UCSD-AML1 (cell line): ENCODE results near the gene BFSP1.

Source experiments
- DNase-seq: peaks from one replicate; lab custom pipeline; 2025; ENCODE audit not compliant: unreplicated experiment; lab: John Stamatoyannopoulos, UW

BFSP1 gene

GRCh38 chr20:17469246-17470030, 61.7 kb downstream of the BFSP1 start:
- no peak for DNase-seq

- DNase-seq: no peak
Observed at GRCh38 chr20:17468073-17468840, 62.9 kb downstream of the BFSP1 start.

GRCh38 chr20:17467120-17467655, 64.0 kb downstream of the BFSP1 start:
- no peak for DNase-seq

- no peak for DNase-seq
Observed at GRCh38 chr20:17466641-17467040, 64.5 kb downstream of the BFSP1 start.

GRCh38 chr20:17465236-17465635, 65.9 kb downstream of the BFSP1 start:
- no peak for DNase-seq

GRCh38 chr20:17463711-17464110, 67.5 kb downstream of the BFSP1 start:
- DNase-seq: no peak

GRCh38 chr20:17461941-17462340, 69.2 kb downstream of the BFSP1 start:
- DNase-seq: no peak

- DNase-seq: no peak
Observed at GRCh38 chr20:17460119-17460518, 71.1 kb downstream of the BFSP1 start.

GRCh38 chr20:17457588-17458190, 73.5 kb downstream of the BFSP1 start:
- no peak for DNase-seq

GRCh38 chr20:17457079-17457478, 74.1 kb downstream of the BFSP1 start:
- DNase-seq: no peak

GRCh38 chr20:17456279-17456678, 74.9 kb downstream of the BFSP1 start:
- no peak for DNase-seq

GRCh38 chr20:17453592-17453991, 77.6 kb downstream of the BFSP1 start:
- DNase-seq: no peak

- DNase-seq: no peak
Observed at GRCh38 chr20:17452441-17452840, 78.7 kb downstream of the BFSP1 start.

GRCh38 chr20:17449031-17449430, 82.1 kb downstream of the BFSP1 start:
- no peak for DNase-seq

GRCh38 chr20:17448071-17448470, 83.1 kb downstream of the BFSP1 start:
- no peak for DNase-seq

GRCh38 chr20:17446171-17446570, 85.0 kb downstream of the BFSP1 start:
- no peak for DNase-seq

- DNase-seq: no peak
Observed at GRCh38 chr20:17445543-17445942, 85.6 kb downstream of the BFSP1 start.

GRCh38 chr20:17444091-17444490, 87.1 kb downstream of the BFSP1 start:
- DNase-seq: no peak
